Left ventricle myocardium inferior (tissue), 1 donor: Measurements from ENCODE around the gene IL36RN. TPM values are rescaled to one million over a fixed set of nuclear protein-coding genes. Genes with fewer than 3 reads are reported as not detected.

Experiments used
- DNase-seq: peaks from one replicate; pipeline ENCODE4 v3.0.0-alpha.2; 2020
- H3K27ac ChIP-seq: fragments of 200-600 bp; replicated peaks from 2 replicates; pipeline ENCODE4 v1.8.0; 2021
- H3K27me3 ChIP-seq: fragments of 200-600 bp; 2 replicates; pipeline ENCODE4 v1.8.0; 2021; ENCODE audit warnings: low read depth
- H3K36me3 ChIP-seq: fragments of 200-600 bp; 2 replicates; pipeline ENCODE4 v1.8.0; 2021
- H3K4me1 ChIP-seq: fragments of 200-600 bp; 2 replicates; pipeline ENCODE4 v1.8.0; 2021
- H3K4me3 ChIP-seq: fragments of 200-600 bp; 2 replicates; pipeline ENCODE4 v1.8.0; 2021; ENCODE audit warnings: mild to moderate bottlenecking, moderate library complexity
- H3K9me3 ChIP-seq: fragments of 200-600 bp; replicated peaks from 2 replicates; pipeline ENCODE4 v1.8.0; 2021
- intact Hi-C: fragments of 100-400 bp; cut with micrococcal nuclease; formaldehyde crosslinking; loops from one replicate; pipeline ENCODE4 v1.11.0; 2022
- total RNA-seq: library from RNA; stranded (reverse); fragmentation: NEBNext Ultra II Directional; extraction: Animal tissue kit (Norgen Biotek cat#: 25700); gene quantifications from one replicate; pipeline ENCODE4 v1.2.1, GENCODE V29; 2021
- TF ChIP-seq, protein P1 (sequence below): fragments of 200-600 bp; IDR thresholded peaks from 2 replicates; pipeline ENCODE4 v1.8.0; 2021; ENCODE audit warnings: antibody characterized with exemption, mild to moderate bottlenecking, borderline replicate concordance
- donor health status: DM: no; HTN: yes; CAD: no; lungs with severe emphysema.

The IL36RN gene
- total RNA-seq, 1 donor from 2014 or later, result not detected

DNA sequence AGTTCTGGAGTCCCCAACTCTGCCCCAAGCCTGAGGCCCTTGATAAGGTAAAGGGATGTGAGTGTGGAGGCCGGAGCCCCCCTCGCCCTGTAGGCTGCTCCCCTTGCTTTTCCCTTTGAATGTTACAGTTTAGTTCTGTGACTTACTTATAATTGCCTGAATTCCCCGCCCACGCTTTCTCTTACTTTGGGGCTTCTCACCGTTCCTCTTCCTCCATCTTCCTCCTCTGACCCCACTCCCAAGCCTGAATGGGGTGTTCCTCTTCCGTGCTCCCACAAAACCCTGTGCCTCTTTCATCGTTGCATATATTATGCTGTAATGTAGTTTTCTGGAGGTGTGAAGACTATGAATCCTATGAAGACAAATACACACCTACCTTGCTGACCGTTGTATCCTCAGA, 53.4 kb downstream of the IL36RN start:
- Histone ChIP-seq H3K9me3 (no peaks in the 10 kb centered on the region), H3K36me3 (no peaks in the 10 kb centered on the region), H3K4me1 (no peaks in the 10 kb centered on the region), H3K4me3 (no peak overlapping the region), H3K27ac (no peak overlapping the region), H3K27me3 (peaks cover 46% of the 10 kb centered on the region)
- intact Hi-C loops, result no loop called here
- no peak for DNase-seq
- TF ChIP-seq, protein P1, sequence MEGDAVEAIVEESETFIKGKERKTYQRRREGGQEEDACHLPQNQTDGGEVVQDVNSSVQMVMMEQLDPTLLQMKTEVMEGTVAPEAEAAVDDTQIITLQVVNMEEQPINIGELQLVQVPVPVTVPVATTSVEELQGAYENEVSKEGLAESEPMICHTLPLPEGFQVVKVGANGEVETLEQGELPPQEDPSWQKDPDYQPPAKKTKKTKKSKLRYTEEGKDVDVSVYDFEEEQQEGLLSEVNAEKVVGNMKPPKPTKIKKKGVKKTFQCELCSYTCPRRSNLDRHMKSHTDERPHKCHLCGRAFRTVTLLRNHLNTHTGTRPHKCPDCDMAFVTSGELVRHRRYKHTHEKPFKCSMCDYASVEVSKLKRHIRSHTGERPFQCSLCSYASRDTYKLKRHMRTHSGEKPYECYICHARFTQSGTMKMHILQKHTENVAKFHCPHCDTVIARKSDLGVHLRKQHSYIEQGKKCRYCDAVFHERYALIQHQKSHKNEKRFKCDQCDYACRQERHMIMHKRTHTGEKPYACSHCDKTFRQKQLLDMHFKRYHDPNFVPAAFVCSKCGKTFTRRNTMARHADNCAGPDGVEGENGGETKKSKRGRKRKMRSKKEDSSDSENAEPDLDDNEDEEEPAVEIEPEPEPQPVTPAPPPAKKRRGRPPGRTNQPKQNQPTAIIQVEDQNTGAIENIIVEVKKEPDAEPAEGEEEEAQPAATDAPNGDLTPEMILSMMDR, result no peak

GRCh38 chr2:113112871-113113270, 53.9 kb downstream of the IL36RN start:
- TF ChIP-seq, protein P1, result no peak
- intact Hi-C loops, result no loop called here
- no peak for DNase-seq
- Histone ChIP-seq H3K27me3 (peaks cover 45% of the 10 kb centered on the region), H3K27ac (no peak overlapping the region), H3K4me1 (no peaks in the 10 kb centered on the region), H3K4me3 (no peak overlapping the region), H3K36me3 (no peaks in the 10 kb centered on the region), H3K9me3 (no peaks in the 10 kb centered on the region)

GRCh38 chr2:113113807-113114206, 54.8 kb downstream of the IL36RN start:
- Histone ChIP-seq H3K9me3 (no peaks in the 10 kb centered on the region), H3K4me3 (no peak overlapping the region), H3K4me1 (no peaks in the 10 kb centered on the region), H3K27me3 (peaks cover 39% of the 10 kb centered on the region), H3K36me3 (no peaks in the 10 kb centered on the region), H3K27ac (no peak overlapping the region)
- intact Hi-C loops, result no loop called here
- TF ChIP-seq, protein P1, result no peak
- DNase-seq, result no peak

Other genes starting within 250 kb of the IL36RN start
- gene IL1B, start 222.4 kb upstream of the IL36RN start, total RNA-seq, result 0.27 TPM
- not detected for gene IL37, start 148.0 kb upstream of the IL36RN start, total RNA-seq
- gene IL36G, start 81.2 kb upstream of the IL36RN start, total RNA-seq, result not detected
- gene IL36A, start 53.7 kb upstream of the IL36RN start, total RNA-seq, result not detected
- gene IL36B, start 6.3 kb upstream of the IL36RN start, total RNA-seq, result not detected
- not detected for gene IL1F10, start 8.8 kb downstream of the IL36RN start, total RNA-seq
- 0.33 TPM for gene IL1RN, start 68.4 kb downstream of the IL36RN start, total RNA-seq
- gene PSD4, start 114.8 kb downstream of the IL36RN start, total RNA-seq, result 2.2 TPM
- 0.44 TPM for gene PAX8, start 219.7 kb downstream of the IL36RN start, total RNA-seq